ENCODE data around the gene STAT6.

The STAT6 gene

GRCh38 chr12:57099047-57099714, 12.0 kb downstream of the STAT6 start:
- H3K4me3 ChIP-seq (ENCODE audit: low read depth, low read length) = no peak overlapping the region
- no peak for TF ChIP-seq CTCF (IDR thresholded peaks at IDR 0.05; ENCODE audit: low read depth, low read length)

DNA sequence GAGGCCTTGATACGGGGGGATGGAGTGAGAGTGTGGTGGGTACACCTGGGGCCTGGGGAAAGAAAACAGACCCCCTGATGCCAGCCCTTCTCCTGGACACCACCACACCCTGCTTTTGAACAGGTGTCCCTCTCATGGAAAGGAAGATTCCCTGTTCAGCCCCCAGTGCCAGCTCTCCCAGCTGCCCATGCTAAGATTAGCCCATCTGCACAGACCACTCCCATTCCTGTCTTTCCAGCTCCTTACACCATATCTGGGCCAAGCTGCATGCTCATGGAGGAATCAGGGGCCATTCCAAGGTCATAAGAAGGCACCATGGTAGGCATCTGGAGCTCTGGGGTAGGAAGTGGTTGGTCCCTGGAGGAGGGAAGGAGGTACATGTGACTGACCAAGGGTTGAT, 12.6 kb downstream of the STAT6 start:
- TF ChIP-seq CTCF (IDR thresholded peaks at IDR 0.05; ENCODE audit: low read depth, low read length) = no peak
- H3K4me3 ChIP-seq (ENCODE audit: low read depth, low read length) = no peak overlapping the region

GRCh38 chr12:57097554-57097835, 13.7 kb downstream of the STAT6 start:
- TF ChIP-seq CTCF (IDR thresholded peaks at IDR 0.05; ENCODE audit: low read depth, low read length) = no peak
- no peak overlapping the region for H3K4me3 ChIP-seq (ENCODE audit: low read depth, low read length)

DNA sequence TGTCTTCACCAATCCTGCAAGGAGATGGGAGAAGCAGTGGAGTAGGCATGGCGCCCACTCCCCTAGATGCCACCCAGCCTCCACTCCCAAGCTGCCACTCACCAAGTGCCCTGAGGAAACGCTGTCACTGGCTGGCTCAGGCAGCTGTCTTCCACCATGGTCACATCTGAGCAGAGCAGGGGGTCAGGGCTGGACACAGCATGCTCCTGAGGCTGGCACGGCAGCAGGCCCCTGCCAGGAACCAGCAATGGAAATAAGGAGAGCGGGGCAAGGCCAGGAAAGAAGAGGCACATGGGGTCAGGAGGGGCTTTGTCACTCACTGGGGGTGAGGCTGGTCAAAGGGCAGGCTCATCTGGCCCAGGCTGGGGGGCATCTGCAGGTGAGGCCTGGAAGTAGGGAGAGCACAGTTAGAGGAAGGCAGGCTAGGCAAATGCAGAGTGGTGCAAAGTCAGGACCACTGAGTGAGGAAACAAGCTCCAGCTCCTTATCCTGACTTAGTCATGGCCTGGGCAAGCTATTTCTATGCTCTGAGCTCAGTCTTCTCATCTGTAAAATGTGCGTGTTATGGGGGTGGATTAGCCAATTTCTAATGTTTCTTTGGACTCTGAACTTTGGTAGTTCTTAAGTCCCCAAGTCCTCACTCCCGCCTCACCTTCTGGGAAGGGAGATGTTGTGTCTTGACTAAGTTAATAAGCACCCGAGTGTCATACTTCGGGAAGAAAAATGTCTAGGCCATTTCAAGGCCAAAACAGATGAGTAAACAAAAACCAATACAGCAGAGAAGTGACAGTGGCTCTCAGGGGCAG, 14.2 kb downstream of the STAT6 start:
- no peak overlapping the region for H3K4me3 ChIP-seq (ENCODE audit: low read depth, low read length)
- no peak for TF ChIP-seq CTCF (IDR thresholded peaks at IDR 0.05; ENCODE audit: low read depth, low read length)

GRCh38 chr12:57096099-57096572, 15.0 kb downstream of the STAT6 start:
- H3K4me3 ChIP-seq (ENCODE audit: low read depth, low read length) = no peak overlapping the region
- TF ChIP-seq CTCF (IDR thresholded peaks at IDR 0.05; ENCODE audit: low read depth, low read length) = no peak

- H3K4me3 ChIP-seq (ENCODE audit: low read depth, low read length) = no peak overlapping the region
- no peak for TF ChIP-seq CTCF (IDR thresholded peaks at IDR 0.05; ENCODE audit: low read depth, low read length)
Measured at GRCh38 chr12:57095440-57095839, 15.7 kb downstream of the STAT6 start.
